ENCODE data around the gene MCC.

DNA sequence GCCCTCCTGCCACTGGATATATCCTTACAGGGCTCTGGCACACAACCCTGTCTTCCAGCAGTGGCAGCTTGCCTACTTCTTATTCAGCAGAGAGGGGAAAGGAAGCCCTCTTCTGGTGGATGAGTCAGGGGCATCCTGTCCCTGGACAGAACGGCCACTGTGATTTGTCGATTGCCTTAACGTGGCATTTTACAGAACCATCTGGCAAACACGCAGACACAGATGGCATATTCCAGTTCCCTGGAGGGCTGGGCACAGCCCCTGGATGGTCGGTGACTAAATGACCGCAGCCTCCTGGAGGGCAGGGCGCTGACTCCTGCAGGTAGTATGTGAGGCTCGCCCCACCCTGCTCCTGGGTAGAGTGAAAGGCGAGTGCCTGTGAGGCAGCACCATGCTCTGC, 449.5 kb downstream of the MCC start:
- TF ChIP-seq, protein P1, sequence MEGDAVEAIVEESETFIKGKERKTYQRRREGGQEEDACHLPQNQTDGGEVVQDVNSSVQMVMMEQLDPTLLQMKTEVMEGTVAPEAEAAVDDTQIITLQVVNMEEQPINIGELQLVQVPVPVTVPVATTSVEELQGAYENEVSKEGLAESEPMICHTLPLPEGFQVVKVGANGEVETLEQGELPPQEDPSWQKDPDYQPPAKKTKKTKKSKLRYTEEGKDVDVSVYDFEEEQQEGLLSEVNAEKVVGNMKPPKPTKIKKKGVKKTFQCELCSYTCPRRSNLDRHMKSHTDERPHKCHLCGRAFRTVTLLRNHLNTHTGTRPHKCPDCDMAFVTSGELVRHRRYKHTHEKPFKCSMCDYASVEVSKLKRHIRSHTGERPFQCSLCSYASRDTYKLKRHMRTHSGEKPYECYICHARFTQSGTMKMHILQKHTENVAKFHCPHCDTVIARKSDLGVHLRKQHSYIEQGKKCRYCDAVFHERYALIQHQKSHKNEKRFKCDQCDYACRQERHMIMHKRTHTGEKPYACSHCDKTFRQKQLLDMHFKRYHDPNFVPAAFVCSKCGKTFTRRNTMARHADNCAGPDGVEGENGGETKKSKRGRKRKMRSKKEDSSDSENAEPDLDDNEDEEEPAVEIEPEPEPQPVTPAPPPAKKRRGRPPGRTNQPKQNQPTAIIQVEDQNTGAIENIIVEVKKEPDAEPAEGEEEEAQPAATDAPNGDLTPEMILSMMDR (conservative IDR thresholded peaks at IDR 0.05; ENCODE audit: low read depth, low read length), result peak; percentile 51
- TF ChIP-seq EZH2 (IDR thresholded peaks at IDR 0.05; ENCODE audit: low read length, unreplicated experiment) (no peak), EZH2phosphoT487 (IDR thresholded peaks at IDR 0.05; ENCODE audit: borderline replicate concordance, low read length) (no peak)

Data from PC-3 (cell line).